Right cardiac atrium (tissue), 5 donors: Measurements from ENCODE around the gene PKP2. TPM values are rescaled to one million over a fixed set of nuclear protein-coding genes. Genes with fewer than 3 reads are reported as not detected.

Experiments used
- ATAC-seq, 2 donors: fragments of 200-7000 bp; cut with Tn5 transposase; one replicate each; pipeline versions ENCODE4 v1.8.0 to v1.9.1; 2020; ENCODE audit warnings: moderate library complexity in 2 of 2, mild to moderate bottlenecking in 1 of 2
- DNase-seq, 3 donors: peaks; one replicate each; pipeline ENCODE4 v3.0.0-alpha.2; 2020
- H3K27ac ChIP-seq: one replicate; pipeline ENCODE4 v1.5.1; 2013; ENCODE audit warnings: mild to moderate bottlenecking, low read length, control low read depth, moderate library complexity
- H3K27me3 ChIP-seq: one replicate; pipeline ENCODE4 v1.6.1; 2013; ENCODE audit not compliant: control insufficient read depth, insufficient read depth
- H3K4me1 ChIP-seq: one replicate; pipeline ENCODE4 v1.6.1; 2013; ENCODE audit warnings: low read length; ENCODE audit not compliant: control insufficient read depth, insufficient read depth
- H3K4me3 ChIP-seq: one replicate; pipeline ENCODE4 v1.5.1; 2013; ENCODE audit warnings: low read length, control low read depth
- H3K9me3 ChIP-seq: one replicate; pipeline ENCODE4 v1.6.1; 2013; ENCODE audit warnings: low read length; ENCODE audit not compliant: control insufficient read depth
- WGBS: extraction: QIAGEN DNeasy Blood & Tissue Kit; methylation state at CpG from one replicate; pipeline ENCODE4 v1.1.7; 2013; 5-methylcytosine and 5-hydroxymethylcytosine counted together
- intact Hi-C, 4 donors: fragments of 100-400 bp; cut with DNase I; formaldehyde crosslinking; loops; one replicate each; pipeline versions ENCODE4 v1.11.0 to v1.14.0; 2022 to 2023
- polyA plus RNA-seq: library from polyadenylated mRNA; stranded (reverse); fragments of 200-250 nt; gene quantifications from one replicate; pipeline ENCODE4 v1.2.3, GENCODE V29; 2013
- total RNA-seq, 4 donors: library from RNA; stranded (reverse); fragmentation: NEBNext Ultra II Directional; extraction: Animal tissue kit (Norgen Biotek cat#: 25700); gene quantifications; one replicate each; pipeline ENCODE4 v1.2.1, GENCODE V29; 2021
- donor health status: healthy with polysubstance abuse.
- donor health status: DM: no; HTN: yes; CAD: no.
- donor health status: DM: no; HTN: no; CAD: no.
- donor health status: DM: no; HTN: yes; CAD: no; lungs with severe emphysema.
- donor health status: DM: yes; HTN: yes; CAD: no.

PKP2 gene
- total and polyA plus RNA-seq, 5 donors = 84.6 to 374 (median 193) TPM

DNA sequence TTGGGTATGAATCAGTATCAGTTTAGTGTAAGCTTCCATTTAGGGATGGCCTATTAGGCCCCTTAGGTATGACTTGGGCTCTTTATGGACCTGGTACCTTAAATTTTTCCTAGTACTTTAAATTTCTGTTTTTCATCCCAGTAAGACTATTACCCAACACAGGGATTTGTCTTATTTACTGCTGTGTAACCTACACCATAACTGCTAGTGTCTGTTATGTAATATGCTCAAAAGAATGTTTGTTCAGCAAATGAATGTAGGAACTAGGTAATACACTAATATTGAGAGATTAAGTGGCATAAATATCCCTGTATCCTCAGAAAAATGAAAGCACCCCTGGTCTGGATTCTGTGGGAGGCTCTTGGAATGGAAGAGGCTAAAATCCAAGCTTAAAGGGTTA is 77.2 kb downstream of the PKP2 start:
- Histone ChIP-seq H3K4me3 (peak overlapping the region; percentile 6), H3K9me3 (no peaks in the 10 kb centered on the region), H3K27me3 (no peaks in the 10 kb centered on the region), H3K4me1 (no peaks in the 10 kb centered on the region), H3K27ac (no peak overlapping the region)
- no peak for DNase-seq
- intact Hi-C loops = no loop called here
- no peak for ATAC-seq

DNA sequence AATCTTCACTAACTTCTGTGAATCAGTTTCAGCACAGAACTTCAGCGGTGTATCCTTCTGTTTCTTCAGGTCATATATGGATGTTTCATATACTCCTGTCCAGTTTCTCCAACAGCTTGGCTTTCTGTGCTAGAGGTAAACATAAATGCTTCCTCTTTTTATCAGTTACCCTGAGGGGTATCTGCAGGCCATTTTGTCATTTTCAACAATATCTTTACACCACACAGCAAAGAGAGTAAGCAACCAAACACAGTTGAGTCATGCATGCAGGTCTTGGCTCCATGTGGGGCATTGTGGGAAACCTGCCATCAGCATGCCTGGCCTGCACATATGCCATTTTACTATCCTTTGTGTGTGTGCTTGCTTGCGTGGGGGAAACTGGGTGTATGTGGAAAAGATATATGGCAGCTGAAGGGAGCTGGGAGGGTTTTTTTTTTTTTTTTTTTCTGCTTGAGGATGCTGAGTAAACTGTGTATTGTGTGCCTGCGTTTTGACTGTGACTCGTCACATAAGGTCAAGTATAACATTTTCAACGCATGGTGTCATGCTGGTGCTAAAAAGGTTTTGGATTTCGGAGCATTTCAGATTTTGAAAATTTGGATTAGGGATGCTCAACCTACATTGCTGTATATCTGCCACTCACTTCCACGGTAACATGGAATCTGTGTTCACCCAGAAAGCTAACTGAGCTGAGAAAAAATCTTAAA is 84.7 kb downstream of the PKP2 start:
- Histone ChIP-seq H3K27ac (peak overlapping the region; percentile 77), H3K4me1 (peaks cover 5% of the 10 kb centered on the region), H3K4me3 (no peak overlapping the region), H3K27me3 (no peaks in the 10 kb centered on the region), H3K9me3 (no peaks in the 10 kb centered on the region)
- intact Hi-C loops = no loop called here
- peak in 1 of 2 donors; percentile 30 for ATAC-seq
- WGBS = 75% methylated on average over 7 of the region's 7 CpGs
- no peak for DNase-seq

DNA sequence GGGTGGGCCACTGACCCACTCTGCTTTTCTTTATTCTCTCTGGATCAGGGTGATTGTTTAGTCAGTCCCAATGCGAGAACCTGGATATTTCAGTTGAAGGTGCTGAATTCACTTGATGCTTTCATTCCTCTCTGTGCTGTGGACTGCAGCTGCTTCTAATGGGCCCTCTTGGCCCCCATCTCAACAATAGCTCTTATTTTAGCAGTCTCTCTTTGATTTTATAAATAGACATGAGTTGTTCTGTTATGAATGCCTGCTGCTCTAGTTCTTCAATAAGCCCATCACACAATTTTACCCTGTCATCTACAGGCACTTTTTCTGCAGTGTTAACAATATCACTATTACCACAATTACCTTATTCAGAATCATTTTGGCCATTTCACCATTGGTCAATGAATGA is 86.7 kb downstream of the PKP2 start:
- H3K27me3 ChIP-seq = no peaks in the 10 kb centered on the region
- intact Hi-C loops = no loop called here
- H3K4me1 ChIP-seq = peaks cover 5% of the 10 kb centered on the region
- no peaks in the 10 kb centered on the region for H3K9me3 ChIP-seq
- DNase-seq (no peak), ATAC-seq (peak; percentile 52 to 78)
- peak overlapping the region; percentile 83 for H3K27ac ChIP-seq
- no peak overlapping the region for H3K4me3 ChIP-seq
- 73% methylated on average over 1 of the region's 1 CpG for WGBS

DNA sequence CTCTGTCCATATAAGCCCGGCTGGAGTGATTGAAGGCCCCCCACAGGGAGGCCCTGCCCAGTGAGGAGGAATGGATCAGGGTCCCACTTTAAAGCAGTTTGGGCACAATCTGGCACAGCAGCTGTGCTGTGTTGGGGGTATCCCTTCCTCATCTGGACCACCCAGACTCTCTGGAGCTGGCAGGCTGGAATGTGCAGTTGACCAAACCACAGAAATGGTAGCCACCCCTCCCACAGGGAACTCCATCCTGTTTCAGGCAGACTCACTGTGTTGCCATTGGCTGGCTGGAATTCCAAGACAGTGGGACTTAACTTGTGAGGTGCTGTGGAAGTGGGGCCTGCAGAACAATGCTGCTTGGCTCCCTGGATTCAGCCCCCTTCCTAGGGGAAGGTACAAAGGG is 87.4 kb downstream of the PKP2 start:
- H3K4me1 ChIP-seq = peaks cover 5% of the 10 kb centered on the region
- ATAC-seq (peak in 1 of 2 donors; percentile 25), DNase-seq (no peak)
- no peaks in the 10 kb centered on the region for H3K27me3 ChIP-seq
- H3K27ac ChIP-seq = peak overlapping the region; percentile 83
- WGBS = 0% methylated on average over 1 of the region's 1 CpG
- intact Hi-C loops = no loop called here
- no peak overlapping the region for H3K4me3 ChIP-seq
- no peaks in the 10 kb centered on the region for H3K9me3 ChIP-seq

DNA sequence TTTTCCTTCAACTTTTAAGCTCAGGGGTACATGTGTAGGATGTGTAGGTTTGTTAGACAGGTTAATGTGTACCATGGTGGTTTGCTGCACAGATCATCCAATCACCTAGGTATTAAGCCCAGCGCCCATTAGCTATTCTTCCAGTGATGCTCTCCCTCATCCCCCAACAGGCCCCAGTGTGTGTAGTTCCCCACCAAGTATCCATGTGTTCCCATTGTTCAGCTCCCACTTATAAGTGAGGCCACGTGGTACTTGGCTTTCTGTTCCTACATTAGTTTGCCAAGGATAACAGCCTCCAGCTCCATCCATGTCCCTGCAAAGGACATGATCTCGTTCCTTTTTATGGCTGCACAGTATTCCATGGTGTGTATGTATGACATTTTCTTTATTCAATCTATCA is 92.3 kb downstream of the PKP2 start:
- peak in 1 of 2 donors; percentile 22 for ATAC-seq
- WGBS = 69% methylated on average over 3 of the region's 3 CpGs
- Histone ChIP-seq H3K4me3 (no peak overlapping the region), H3K4me1 (peaks cover 5% of the 10 kb centered on the region), H3K27me3 (no peaks in the 10 kb centered on the region), H3K27ac (no peak overlapping the region), H3K9me3 (no peaks in the 10 kb centered on the region)
- intact Hi-C loops = no loop called here
- DNase-seq = no peak

DNA sequence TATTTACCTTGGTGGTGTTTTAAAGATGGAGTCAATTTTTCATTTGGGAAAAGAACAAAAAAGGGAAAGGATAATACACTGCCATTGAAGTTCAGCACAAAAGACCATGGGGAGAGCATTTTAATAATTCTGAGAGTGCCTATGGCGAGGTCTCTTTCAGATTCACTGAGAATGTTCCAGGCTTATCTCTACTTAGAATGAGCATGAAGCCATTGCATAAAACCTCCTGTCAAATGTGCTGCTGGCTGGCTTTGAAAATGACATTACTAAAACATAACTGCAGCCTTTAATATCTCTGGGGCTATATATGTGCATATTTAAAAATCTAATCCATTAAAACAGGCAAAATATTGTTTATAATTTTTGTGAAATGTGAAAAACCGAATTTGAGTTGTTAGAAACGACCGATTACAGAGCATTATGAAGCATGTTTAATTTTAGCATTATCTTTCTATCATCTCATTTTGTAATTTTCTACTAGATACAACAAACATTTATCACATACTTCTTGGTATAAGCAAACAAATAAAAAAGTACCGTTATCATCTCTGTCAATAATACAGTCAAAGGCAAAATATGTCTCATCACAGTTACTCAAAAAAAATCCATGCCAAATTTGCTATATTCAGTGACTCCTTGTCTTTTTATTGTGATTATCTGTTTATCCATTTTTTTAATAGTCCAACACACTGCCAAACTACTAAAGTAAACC is 95.2 kb downstream of the PKP2 start:
- whole genome bisulfite sequencing = 68% methylated on average over 5 of the region's 5 CpGs
- ATAC-seq (no peak), DNase-seq (no peak)
- intact Hi-C loops = no loop called here
- H3K4me3 ChIP-seq = no peak overlapping the region
- no peaks in the 10 kb centered on the region for H3K9me3 ChIP-seq
- no peaks in the 10 kb centered on the region for H3K27me3 ChIP-seq
- no peak overlapping the region for H3K27ac ChIP-seq
- H3K4me1 ChIP-seq = no peaks in the 10 kb centered on the region

DNA sequence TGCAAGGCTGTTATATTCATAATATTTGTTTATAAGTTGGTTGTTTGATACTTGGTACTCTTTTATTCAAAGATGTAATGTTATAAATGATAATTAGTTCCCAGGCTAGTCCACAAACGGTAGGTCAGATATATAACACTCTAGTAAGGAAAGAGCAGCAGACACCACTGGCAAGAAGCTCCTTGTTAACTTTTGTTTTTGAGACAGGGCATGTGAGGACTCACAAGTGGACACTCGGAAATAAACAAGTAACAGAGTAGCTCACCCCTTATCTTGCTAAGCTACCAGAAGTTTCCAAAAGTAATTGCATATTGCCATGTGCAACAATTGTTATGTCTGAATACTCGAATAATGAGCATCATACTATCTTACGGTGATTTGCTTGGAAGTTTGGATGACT is 102.3 kb downstream of the PKP2 start:
- intact Hi-C loops = no loop called here

DNA sequence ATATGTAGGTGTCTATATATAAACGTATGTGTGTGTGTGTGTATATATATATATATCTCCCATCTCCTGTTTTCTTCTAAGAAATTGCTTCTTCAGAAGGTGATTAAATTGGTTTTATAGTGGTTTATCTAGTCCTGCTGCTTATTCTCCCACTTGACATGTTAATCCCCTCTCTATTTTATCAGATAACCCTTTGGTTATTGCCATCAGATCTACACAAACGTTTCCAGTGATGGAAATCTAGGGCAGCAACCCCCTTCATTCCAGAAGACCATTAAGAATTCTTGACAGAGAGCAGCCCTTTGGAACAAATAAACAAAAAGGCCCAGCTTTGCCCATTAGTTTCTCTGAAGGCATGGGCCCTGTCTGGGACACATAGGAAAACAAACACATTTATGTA is 106.7 kb downstream of the PKP2 start:
- 47% methylated on average over 2 of the region's 2 CpGs for WGBS
- intact Hi-C loops = no loop called here
- no peak overlapping the region for H3K27ac ChIP-seq
- H3K27me3 ChIP-seq = no peaks in the 10 kb centered on the region
- H3K4me3 ChIP-seq = no peak overlapping the region
- ATAC-seq (no peak), DNase-seq (no peak)
- H3K4me1 ChIP-seq = no peaks in the 10 kb centered on the region
- H3K9me3 ChIP-seq = no peaks in the 10 kb centered on the region

More for the DNA sequence above, 102.3 kb downstream of the PKP2 start:
- ATAC-seq (peak in 1 of 2 donors; percentile 41), DNase-seq (no peak)
- no peaks in the 10 kb centered on the region for H3K27me3 ChIP-seq
- no peaks in the 10 kb centered on the region for H3K9me3 ChIP-seq
- H3K4me3 ChIP-seq = no peak overlapping the region
- no peak overlapping the region for H3K27ac ChIP-seq
- WGBS = 36% methylated on average over 4 of the region's 4 CpGs
- no peaks in the 10 kb centered on the region for H3K4me1 ChIP-seq

DNA sequence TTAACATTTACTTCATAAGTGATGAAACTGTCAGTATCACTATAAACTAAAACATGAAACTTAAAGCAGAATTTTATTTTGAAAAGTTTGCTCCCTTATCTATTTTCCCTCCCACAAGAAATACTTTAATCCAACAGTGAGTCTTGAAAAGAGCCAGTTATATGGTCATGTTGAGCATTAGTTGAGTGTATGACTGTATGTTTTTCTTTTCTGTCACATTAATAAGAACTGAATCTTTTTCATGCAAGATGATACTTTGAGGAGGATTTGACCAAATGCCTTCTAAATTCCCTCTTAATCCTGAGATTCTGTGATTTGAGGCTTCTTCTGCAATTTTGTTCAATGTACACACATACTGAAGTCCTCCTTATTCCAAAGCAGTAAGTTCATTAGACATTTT is 107.1 kb downstream of the PKP2 start:
- Histone ChIP-seq H3K27me3 (no peaks in the 10 kb centered on the region), H3K27ac (no peak overlapping the region), H3K9me3 (no peaks in the 10 kb centered on the region), H3K4me3 (no peak overlapping the region), H3K4me1 (no peaks in the 10 kb centered on the region)
- ATAC-seq (no peak), DNase-seq (no peak)
- intact Hi-C loops = no loop called here

DNA sequence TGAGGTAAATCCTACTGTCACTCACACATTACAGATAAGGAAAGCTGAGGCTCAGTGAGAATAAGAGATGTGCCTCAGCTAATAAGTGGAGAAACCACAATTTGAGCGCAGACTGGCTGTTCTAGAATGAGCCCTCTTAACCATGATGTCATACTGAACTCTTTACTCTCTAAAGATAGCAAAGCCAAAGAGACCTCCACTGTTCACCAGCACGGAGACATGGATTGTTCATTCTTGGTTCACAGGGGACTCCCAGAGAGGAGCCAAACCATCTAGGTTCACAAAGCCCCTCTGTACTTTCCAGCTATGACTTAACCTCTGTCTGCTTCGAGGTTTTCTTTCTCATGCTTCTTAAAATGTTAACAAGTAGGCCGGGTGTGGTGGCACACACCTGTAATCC is 108.2 kb downstream of the PKP2 start:
- H3K4me1 ChIP-seq = no peaks in the 10 kb centered on the region
- H3K4me3 ChIP-seq = no peak overlapping the region
- H3K9me3 ChIP-seq = no peaks in the 10 kb centered on the region
- DNase-seq (no peak), ATAC-seq (no peak)
- WGBS = 85% methylated on average over 4 of the region's 4 CpGs
- H3K27ac ChIP-seq = no peak overlapping the region
- no peaks in the 10 kb centered on the region for H3K27me3 ChIP-seq
- intact Hi-C loops = no loop called here

DNA sequence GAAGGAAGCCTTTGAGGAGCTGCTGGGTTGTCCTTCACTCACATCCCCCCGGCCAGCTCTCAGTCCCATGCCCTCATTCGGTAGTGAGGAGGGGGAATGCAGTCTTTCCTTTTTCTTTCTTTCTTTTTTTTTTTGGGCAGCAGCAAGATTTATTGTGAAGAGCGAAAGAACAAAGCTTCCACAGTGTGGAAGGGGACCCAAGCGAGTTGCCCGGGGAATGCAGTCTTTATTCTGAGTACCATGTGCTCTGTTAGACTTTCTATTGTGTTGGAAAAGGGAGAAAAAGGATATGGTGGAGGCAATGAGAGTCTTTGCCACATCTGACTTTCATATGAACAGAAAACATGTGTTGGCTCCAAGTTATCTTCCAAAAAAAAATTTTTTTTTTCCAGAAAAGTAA is 111.0 kb downstream of the PKP2 start:
- Histone ChIP-seq H3K27ac (no peak overlapping the region), H3K27me3 (no peaks in the 10 kb centered on the region), H3K9me3 (no peaks in the 10 kb centered on the region), H3K4me1 (no peaks in the 10 kb centered on the region), H3K4me3 (no peak overlapping the region)
- ATAC-seq = no peak
- no peak for DNase-seq
- intact Hi-C loops = no loop called here
- WGBS = 81% methylated on average over 5 of the region's 5 CpGs
